ENCODE measurements around the gene SCPEP1. TPM values are rescaled to one million over a fixed set of nuclear protein-coding genes. Genes with fewer than 3 reads are reported as not detected.

The SCPEP1 gene
- total and polyA plus RNA-seq, 2 of the 13 experiments (the other 11 are each of a cell fraction or from before 2014, with no cell fraction given) = 24.3 to 27.3 TPM

GRCh38 chr17:57038486-57038885, 60.6 kb downstream of the SCPEP1 start (continued):
- TF ChIP-seq ATF5 (CRISPR knock-in tag; IDR thresholded peaks at IDR 0.05; ENCODE audit: low read depth) = no peak

GRCh38 chr17:57040571-57040970, 62.6 kb downstream of the SCPEP1 start:
- Histone ChIP-seq H3K27ac (ENCODE audit: extremely low read length, insufficient read depth, low read length) (no peak overlapping the region), H3K4me2 (ENCODE audit: low read depth, low read length) (no peak overlapping the region), H3K36me3 (replicated peaks in 1 of 2; ENCODE audit: control insufficient read depth in 1 of 2, insufficient read depth in 2 of 2, low read length in 2 of 2) (no peaks in the 10 kb centered on the region), H3K9me3 (ENCODE audit: low read length) (no peaks in the 10 kb centered on the region), H4K20me1 (ENCODE audit: insufficient read depth, low read length) (no peaks in the 10 kb centered on the region), H3K9ac (ENCODE audit: insufficient read depth, low read depth, low read length) (no peak overlapping the region), H3K4me1 (ENCODE audit: insufficient read depth, low read length) (peaks cover 16% of the 10 kb centered on the region), H3K4me3 (replicated peaks in 1 of 3; ENCODE audit: insufficient read depth in 1 of 3, low read depth in 2 of 3, low read length in 3 of 3) (no peak overlapping the region), H3K27me3 (ENCODE audit: control insufficient read depth in 1 of 2, insufficient read depth in 2 of 2, low read length in 2 of 2) (peaks cover 1 to 10% of the 10 kb centered on the region in 2 experiments; a peak in 3 of 5 replicates), H2AFZ (ENCODE audit: low read length) (no peak overlapping the region), H3K79me2 (ENCODE audit: insufficient read depth, low read length) (no peaks in the 10 kb centered on the region)
- FAIRE-seq (no peak), ATAC-seq (no peak), DNase-seq (ENCODE audit: low spot score) (no peak)
- CTCF ChIA-PET (ENCODE audit: low intra/inter-chr PET ratio, low total read pairs) = no interaction called here
- POLR2A ChIA-PET = no interaction called here
- intact Hi-C loops (cut with micrococcal nuclease; ENCODE audit: unreplicated experiment) (no loop called here), in situ Hi-C loops (cut with HindIII; ENCODE audit: extremely low pct_ligation_motif_present, low pct_unique_long_range_greater_than_20kb) (no loop called here)
- no peak for TF ChIP-seq FOSL1 (CRISPR knock-in tag; IDR thresholded peaks at IDR 0.05; ENCODE audit: borderline replicate concordance)
- no peak for TF ChIP-seq ARID3A (IDR thresholded peaks at IDR 0.05; ENCODE audit: low read depth, low read length)
- TF ChIP-seq DPF2 (CRISPR knock-in tag; IDR thresholded peaks at IDR 0.05; ENCODE audit: borderline replicate concordance, low read depth) = no peak
- no peak for TF ChIP-seq SP5 (CRISPR knock-in tag; IDR thresholded peaks at IDR 0.05; ENCODE audit: borderline replicate concordance, low read depth)
- no peak for TF ChIP-seq ETV6 (CRISPR knock-in tag; conservative IDR thresholded peaks at IDR 0.05)
- no peak for TF ChIP-seq CAMTA2 (CRISPR knock-in tag; IDR thresholded peaks at IDR 0.05; ENCODE audit: borderline replicate concordance)
- TF ChIP-seq HMGA1 (CRISPR knock-in tag; conservative IDR thresholded peaks at IDR 0.05) = no peak
- no peak for TF ChIP-seq ZBTB4 (CRISPR knock-in tag; IDR thresholded peaks at IDR 0.05; ENCODE audit: borderline replicate concordance)
- no peak for TF ChIP-seq CREB1 (IDR thresholded peaks at IDR 0.05)
- no peak for TF ChIP-seq CREB1 (CRISPR knock-in tag; IDR thresholded peaks at IDR 0.05)
- no peak for TF ChIP-seq NRL (CRISPR knock-in tag; IDR thresholded peaks at IDR 0.05; ENCODE audit: borderline replicate concordance)
- TF ChIP-seq ZNF317 (CRISPR knock-in tag; IDR thresholded peaks at IDR 0.05) = no peak
- no peak for TF ChIP-seq ZNF678 (CRISPR knock-in tag; IDR thresholded peaks at IDR 0.05)
- TF ChIP-seq NR3C1 (CRISPR knock-in tag; IDR thresholded peaks at IDR 0.05) = no peak
- TF ChIP-seq ZNF891 (CRISPR knock-in tag; IDR thresholded peaks at IDR 0.05) = no peak
- TF ChIP-seq THYN1 (CRISPR knock-in tag; IDR thresholded peaks at IDR 0.05; ENCODE audit: borderline replicate concordance, low read depth) = no peak
- BruUV-seq (replicated peaks) = no TSS peak
- 72% methylated on average over 2 of the region's 2 CpGs for WGBS (ENCODE audit: low lambda C conversion rate)
